ENCODE results near the gene SRP14. TPM values are rescaled to one million over a fixed set of nuclear protein-coding genes. Genes with fewer than 3 reads are reported as not detected.
A peak's percentile ranks its signal among the peaks of the same experiment; 100 is the strongest.

SRP14 gene
- total RNA-seq, 1 experiment from 2014 or later: 232 TPM

DNA sequence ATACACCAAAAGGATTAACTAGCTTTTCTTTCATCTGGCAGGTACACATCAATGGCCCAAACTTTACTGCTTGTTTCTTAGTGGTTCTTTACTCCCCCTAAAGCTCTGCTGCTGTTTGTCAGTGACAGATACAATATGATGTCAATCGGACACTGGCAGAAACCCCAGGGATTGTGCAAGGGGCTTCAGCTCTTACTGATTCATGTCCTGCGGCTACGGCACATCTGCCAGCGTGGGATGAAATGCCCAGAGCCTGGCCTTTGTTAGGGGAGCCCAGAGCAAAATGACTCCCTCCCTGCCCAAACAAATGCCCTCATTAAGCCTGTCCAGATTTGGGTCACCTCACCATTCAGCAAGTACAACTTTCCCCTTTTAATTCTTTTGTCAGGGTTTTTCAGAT lies 28.3 kb downstream of the SRP14 start:
- Histone ChIP-seq H3K4me3 (ENCODE audit: low read length) (no peak overlapping the region), H3K27me3 (ENCODE audit: low read length) (no peaks in the 10 kb centered on the region), H3K4me2 (ENCODE audit: low read depth, low read length, poor library complexity, severe bottlenecking) (no peak overlapping the region), H3K27ac (ENCODE audit: low read length) (no peak overlapping the region), H3K4me1 (ENCODE audit: low read length) (no peaks in the 10 kb centered on the region), H3K36me3 (ENCODE audit: insufficient read depth, low read length) (peaks cover 11% of the 10 kb centered on the region; the same call in 1 of the 2 replicates), H3K9ac (ENCODE audit: low read length) (no peak overlapping the region), H2AFZ (ENCODE audit: low read length) (no peak overlapping the region), H3K9me2 (replicated peaks; ENCODE audit: insufficient read depth, low read length) (no peaks in the 10 kb centered on the region), H3K9me3 (ENCODE audit: low read length) (no peaks in the 10 kb centered on the region; the same call in 1 of the 2 replicates), H4K20me1 (ENCODE audit: insufficient read depth, low read depth, low read length) (no peaks in the 10 kb centered on the region), H3K79me2 (ENCODE audit: low read length) (no peaks in the 10 kb centered on the region)
- DNase-seq: no peak

DNA sequence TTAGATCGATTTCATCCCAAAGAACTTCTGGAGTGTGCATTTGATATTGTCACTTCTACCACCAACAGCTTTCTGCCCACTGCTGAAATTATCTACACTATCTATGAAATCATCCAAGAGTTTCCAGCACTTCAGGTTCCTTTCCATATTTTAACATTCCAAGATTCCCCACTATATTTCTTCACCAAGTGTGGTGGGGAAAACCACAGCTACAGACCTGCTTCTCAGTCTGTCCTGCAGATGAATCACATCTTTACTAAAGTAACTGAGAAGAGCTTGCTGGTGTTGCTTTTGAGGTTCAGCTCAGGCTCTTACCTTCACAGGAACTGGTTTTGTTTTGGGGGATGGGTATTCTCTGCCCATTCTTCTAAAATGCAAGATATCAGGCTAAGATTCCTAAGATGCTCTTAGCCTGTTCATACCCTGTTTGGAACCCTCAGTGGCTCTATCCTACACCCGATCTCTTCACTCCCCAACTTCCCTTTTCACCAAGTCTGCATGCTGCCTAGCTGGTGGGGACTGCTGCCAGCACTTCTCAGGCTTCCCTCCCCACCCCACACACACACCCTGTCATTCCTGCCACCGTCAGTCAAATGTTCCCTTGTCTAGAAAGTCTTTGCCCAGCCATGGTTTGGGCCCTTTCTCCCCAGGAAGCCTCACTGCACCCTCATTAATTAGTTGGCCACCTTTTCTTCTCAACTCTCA lies 30.8 kb downstream of the SRP14 start:
- Histone ChIP-seq H3K27ac (ENCODE audit: low read length) (no peak overlapping the region), H3K9me2 (replicated peaks; ENCODE audit: insufficient read depth, low read length) (no peaks in the 10 kb centered on the region), H2AFZ (ENCODE audit: low read length) (no peak overlapping the region), H4K20me1 (ENCODE audit: insufficient read depth, low read depth, low read length) (no peaks in the 10 kb centered on the region), H3K9me3 (ENCODE audit: low read length) (no peaks in the 10 kb centered on the region), H3K79me2 (ENCODE audit: low read length) (no peaks in the 10 kb centered on the region), H3K4me2 (ENCODE audit: low read depth, low read length, poor library complexity, severe bottlenecking) (no peak overlapping the region), H3K4me3 (ENCODE audit: low read length) (no peak overlapping the region), H3K36me3 (ENCODE audit: insufficient read depth, low read length) (no peaks in the 10 kb centered on the region), H3K4me1 (ENCODE audit: low read length) (no peaks in the 10 kb centered on the region; the same call in 1 of the 2 replicates), H3K9ac (ENCODE audit: low read length) (no peak overlapping the region), H3K27me3 (ENCODE audit: low read length) (no peaks in the 10 kb centered on the region)
- DNase-seq: no peak

DNA sequence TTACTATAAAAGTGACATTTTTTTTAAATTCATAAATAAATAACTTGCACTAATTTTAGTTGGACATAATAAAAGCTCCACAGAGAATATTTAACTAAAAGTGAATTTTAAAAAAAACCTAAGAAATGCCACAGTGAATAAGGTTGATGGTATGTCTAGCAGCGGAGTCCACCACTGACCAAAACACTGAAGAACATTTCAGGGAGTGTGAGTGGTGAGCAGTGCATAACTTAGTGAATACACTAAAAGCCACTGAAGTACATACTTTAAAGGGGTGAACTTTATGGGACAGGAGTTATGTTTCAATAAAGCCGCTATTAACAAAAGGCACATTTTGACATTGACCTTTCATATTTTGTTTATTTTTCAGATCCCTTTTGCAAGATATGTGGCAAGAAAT lies 32.3 kb downstream of the SRP14 start:
- no peaks in the 10 kb centered on the region for H3K79me2 ChIP-seq (ENCODE audit: low read length)
- no peak overlapping the region for H2AFZ ChIP-seq (ENCODE audit: low read length)
- H3K27ac ChIP-seq (ENCODE audit: low read length): no peak overlapping the region
- no peak for DNase-seq
- no peaks in the 10 kb centered on the region for H4K20me1 ChIP-seq (ENCODE audit: insufficient read depth, low read depth, low read length)
- no peak overlapping the region for H3K4me2 ChIP-seq (ENCODE audit: low read depth, low read length, poor library complexity, severe bottlenecking)
- no peaks in the 10 kb centered on the region for H3K9me3 ChIP-seq (ENCODE audit: low read length)
- no peaks in the 10 kb centered on the region for H3K9me2 ChIP-seq (replicated peaks; ENCODE audit: insufficient read depth, low read length)
- H3K36me3 ChIP-seq (ENCODE audit: insufficient read depth, low read length): no peaks in the 10 kb centered on the region
- H3K4me3 ChIP-seq (ENCODE audit: low read length): no peak overlapping the region
- peaks cover 11% of the 10 kb centered on the region for H3K4me1 ChIP-seq (ENCODE audit: low read length)
- no peaks in the 10 kb centered on the region for H3K27me3 ChIP-seq (ENCODE audit: low read length)
- no peak overlapping the region for H3K9ac ChIP-seq (ENCODE audit: low read length)

DNA sequence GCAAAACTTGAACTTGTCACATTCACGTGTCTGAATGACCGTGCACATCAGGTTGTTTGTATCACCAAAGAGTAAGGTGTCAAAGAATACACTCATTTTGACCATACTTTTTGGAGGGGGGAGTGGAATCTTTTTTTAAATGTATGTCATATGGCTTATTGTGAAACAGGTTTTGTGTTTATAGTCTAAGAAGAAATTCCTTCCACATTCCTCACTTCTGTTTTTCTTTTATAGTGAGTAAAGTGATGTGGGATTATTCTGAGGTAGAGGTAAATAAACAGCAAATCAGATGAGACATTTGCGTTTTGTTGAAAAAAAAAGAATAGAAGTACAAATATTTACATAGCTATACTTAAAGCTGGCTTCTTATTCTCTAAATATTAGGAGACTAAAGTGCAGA lies 33.0 kb downstream of the SRP14 start:
- H3K36me3 ChIP-seq (ENCODE audit: insufficient read depth, low read length): no peaks in the 10 kb centered on the region
- no peaks in the 10 kb centered on the region for H4K20me1 ChIP-seq (ENCODE audit: insufficient read depth, low read depth, low read length)
- no peak overlapping the region for H3K4me3 ChIP-seq (ENCODE audit: low read length)
- peaks cover 11% of the 10 kb centered on the region for H3K4me1 ChIP-seq (ENCODE audit: low read length)
- DNase-seq: no peak
- no peaks in the 10 kb centered on the region for H3K27me3 ChIP-seq (ENCODE audit: low read length)
- H3K9ac ChIP-seq (ENCODE audit: low read length): no peak overlapping the region
- no peaks in the 10 kb centered on the region for H3K9me3 ChIP-seq (ENCODE audit: low read length)
- no peak overlapping the region for H3K27ac ChIP-seq (ENCODE audit: low read length)
- H3K9me2 ChIP-seq (replicated peaks; ENCODE audit: insufficient read depth, low read length): no peaks in the 10 kb centered on the region
- H3K4me2 ChIP-seq (ENCODE audit: low read depth, low read length, poor library complexity, severe bottlenecking): no peak overlapping the region
- no peak overlapping the region for H2AFZ ChIP-seq (ENCODE audit: low read length)
- H3K79me2 ChIP-seq (ENCODE audit: low read length): no peaks in the 10 kb centered on the region

DNA sequence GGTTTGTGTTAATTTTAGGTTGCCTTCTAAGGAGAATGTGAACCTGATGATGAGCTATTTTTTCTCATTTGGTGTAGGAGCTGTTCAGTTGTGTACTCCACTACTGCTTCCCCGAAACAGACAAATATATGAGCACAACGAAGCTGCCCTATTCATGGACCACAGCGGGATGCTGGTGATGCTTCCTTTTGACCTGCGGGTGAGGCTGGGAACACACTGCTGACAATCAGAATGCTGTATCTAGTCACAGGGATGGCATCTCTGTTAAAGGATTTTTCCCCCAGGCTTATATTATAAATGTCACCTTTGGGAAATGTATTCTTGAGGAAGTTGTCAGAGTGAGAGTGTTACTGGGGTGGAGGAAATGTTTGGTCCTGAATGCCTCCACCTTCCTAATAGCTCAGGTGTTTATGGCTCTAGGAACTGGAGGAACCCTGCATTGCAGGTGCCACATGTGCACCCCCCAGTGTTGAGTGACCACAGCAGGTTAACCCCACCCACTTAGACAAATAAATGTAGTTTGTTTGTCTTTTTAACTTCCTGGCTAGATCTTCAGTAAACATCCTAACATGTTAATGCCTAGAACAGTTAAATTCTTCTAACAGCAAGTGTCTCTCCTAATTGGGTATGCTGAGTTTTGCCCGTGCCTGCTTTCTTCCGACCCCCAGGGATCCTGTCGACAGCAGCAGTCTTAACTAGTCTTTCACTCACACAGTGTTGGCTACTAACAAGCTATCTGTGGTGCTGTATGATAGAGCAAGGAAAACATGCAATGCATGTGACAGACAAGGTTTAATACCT lies 35.7 kb downstream of the SRP14 start:
- H3K9ac ChIP-seq (ENCODE audit: low read length): no peak overlapping the region
- H3K27me3 ChIP-seq (ENCODE audit: low read length): no peaks in the 10 kb centered on the region
- H4K20me1 ChIP-seq (ENCODE audit: insufficient read depth, low read depth, low read length): no peaks in the 10 kb centered on the region
- H3K4me1 ChIP-seq (ENCODE audit: low read length): peaks cover 33% of the 10 kb centered on the region
- no peaks in the 10 kb centered on the region for H3K79me2 ChIP-seq (ENCODE audit: low read length)
- no peak overlapping the region for H2AFZ ChIP-seq (ENCODE audit: low read length)
- no peak overlapping the region for H3K27ac ChIP-seq (ENCODE audit: low read length)
- H3K9me3 ChIP-seq (ENCODE audit: low read length): no peaks in the 10 kb centered on the region
- no peaks in the 10 kb centered on the region for H3K9me2 ChIP-seq (replicated peaks; ENCODE audit: insufficient read depth, low read length)
- H3K4me2 ChIP-seq (ENCODE audit: low read depth, low read length, poor library complexity, severe bottlenecking): no peak overlapping the region
- no peak for DNase-seq
- no peak overlapping the region for H3K4me3 ChIP-seq (ENCODE audit: low read length)
- H3K36me3 ChIP-seq (ENCODE audit: insufficient read depth, low read length): no peaks in the 10 kb centered on the region

DNA sequence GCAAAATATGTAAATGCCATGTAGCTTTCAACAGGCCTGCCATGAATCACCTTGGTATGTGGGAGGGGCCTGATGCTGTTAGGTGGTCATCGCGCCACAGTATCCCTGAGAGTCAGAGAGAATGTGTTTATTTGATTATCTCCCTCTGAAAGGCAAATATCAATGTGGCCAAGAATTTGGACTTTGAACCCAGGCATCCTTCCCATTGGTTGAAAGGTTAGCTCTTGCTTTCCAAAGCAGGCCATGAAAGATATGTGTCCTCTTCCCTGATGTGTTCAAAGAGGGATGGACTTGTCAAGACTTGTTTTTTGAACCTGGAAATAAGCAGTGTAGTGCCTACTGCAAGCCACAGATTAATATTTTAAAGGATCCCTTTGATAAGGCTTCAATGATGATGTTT lies 36.7 kb downstream of the SRP14 start:
- Histone ChIP-seq H4K20me1 (ENCODE audit: insufficient read depth, low read depth, low read length) (no peaks in the 10 kb centered on the region), H3K79me2 (ENCODE audit: low read length) (no peaks in the 10 kb centered on the region), H3K27me3 (ENCODE audit: low read length) (no peaks in the 10 kb centered on the region), H3K9me3 (ENCODE audit: low read length) (no peaks in the 10 kb centered on the region), H3K9ac (ENCODE audit: low read length) (no peak overlapping the region), H3K9me2 (replicated peaks; ENCODE audit: insufficient read depth, low read length) (no peaks in the 10 kb centered on the region), H3K4me2 (ENCODE audit: low read depth, low read length, poor library complexity, severe bottlenecking) (no peak overlapping the region), H3K36me3 (ENCODE audit: insufficient read depth, low read length) (no peaks in the 10 kb centered on the region), H3K27ac (ENCODE audit: low read length) (no peak overlapping the region), H3K4me1 (ENCODE audit: low read length) (peaks cover 43% of the 10 kb centered on the region), H2AFZ (ENCODE audit: low read length) (no peak overlapping the region), H3K4me3 (ENCODE audit: low read length) (no peak overlapping the region)
- no peak for DNase-seq

DNA sequence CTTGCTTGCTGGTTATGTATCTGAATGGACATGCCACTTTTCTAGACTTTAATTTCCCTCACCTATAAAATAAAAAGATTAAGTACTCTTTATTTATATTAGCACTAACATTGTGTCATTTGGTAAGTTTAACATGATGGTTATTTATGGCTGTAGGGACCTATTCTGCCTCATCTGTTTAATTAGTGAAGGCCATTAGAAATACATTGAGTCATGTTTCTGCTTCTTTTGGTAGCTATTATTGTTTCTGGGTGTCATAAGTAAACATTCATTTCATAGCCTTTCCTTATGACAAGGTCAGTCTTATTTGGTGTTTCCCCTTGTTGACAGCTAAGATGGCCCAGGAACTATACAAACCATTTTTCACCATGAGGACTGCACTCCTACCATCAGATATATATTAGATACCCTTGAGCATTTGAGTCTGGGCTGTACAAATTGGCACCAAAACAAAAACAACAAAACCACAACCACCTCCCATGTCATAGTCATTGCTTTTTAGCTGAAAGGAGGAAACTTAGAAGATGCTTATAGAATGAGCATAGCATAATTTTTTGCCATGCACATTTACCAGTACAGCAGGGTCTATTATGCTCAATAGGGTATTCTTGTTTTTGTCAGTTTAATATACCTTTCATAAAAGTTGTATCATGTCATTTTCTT lies 39.3 kb downstream of the SRP14 start:
- H3K36me3 ChIP-seq (ENCODE audit: insufficient read depth, low read length): no peaks in the 10 kb centered on the region
- no peaks in the 10 kb centered on the region for H3K9me3 ChIP-seq (ENCODE audit: low read length)
- peaks cover 46% of the 10 kb centered on the region for H3K4me1 ChIP-seq (ENCODE audit: low read length)
- H3K9me2 ChIP-seq (replicated peaks; ENCODE audit: insufficient read depth, low read length): no peaks in the 10 kb centered on the region
- no peak overlapping the region for H2AFZ ChIP-seq (ENCODE audit: low read length)
- H3K9ac ChIP-seq (ENCODE audit: low read length): no peak overlapping the region
- H3K4me3 ChIP-seq (ENCODE audit: low read length): no peak overlapping the region
- no peaks in the 10 kb centered on the region for H4K20me1 ChIP-seq (ENCODE audit: insufficient read depth, low read depth, low read length)
- no peak for DNase-seq
- H3K4me2 ChIP-seq (ENCODE audit: low read depth, low read length, poor library complexity, severe bottlenecking): no peak overlapping the region
- H3K27ac ChIP-seq (ENCODE audit: low read length): peak overlapping the region; percentile 73
- H3K27me3 ChIP-seq (ENCODE audit: low read length): no peaks in the 10 kb centered on the region
- H3K79me2 ChIP-seq (ENCODE audit: low read length): no peaks in the 10 kb centered on the region

DNA sequence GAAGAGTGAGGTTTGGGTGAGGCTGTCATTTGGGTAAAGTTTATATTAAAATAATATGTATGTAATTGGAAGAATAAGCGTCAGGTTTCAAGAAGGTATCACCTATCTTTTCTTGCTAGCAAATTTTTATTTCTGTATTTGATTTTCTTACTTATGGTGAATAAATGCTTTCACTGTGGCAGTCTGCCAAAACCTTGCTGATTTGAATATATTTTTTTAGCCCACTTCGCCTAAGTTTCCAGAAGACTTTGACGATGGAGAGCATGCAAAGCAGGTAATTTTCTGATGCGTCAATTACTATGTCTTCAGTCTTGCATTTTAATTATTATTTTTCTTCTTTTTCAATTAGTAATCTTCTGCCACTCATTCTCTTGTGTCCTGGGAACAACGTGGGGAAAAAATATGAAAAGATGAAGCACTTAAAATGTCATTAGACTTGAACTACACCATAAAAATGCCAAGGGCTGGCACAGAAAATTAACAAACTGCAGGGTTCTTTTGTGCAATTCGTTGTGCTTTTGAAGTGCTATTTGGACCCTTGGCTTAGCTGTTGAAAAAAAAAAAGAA lies 40.4 kb downstream of the SRP14 start:
- peaks cover 46% of the 10 kb centered on the region for H3K4me1 ChIP-seq (ENCODE audit: low read length)
- H3K27ac ChIP-seq (ENCODE audit: low read length): peak overlapping the region; percentile 73
- no peak overlapping the region; the same call in 1 of the 2 replicates for H2AFZ ChIP-seq (ENCODE audit: low read length)
- no peaks in the 10 kb centered on the region for H3K36me3 ChIP-seq (ENCODE audit: insufficient read depth, low read length)
- no peaks in the 10 kb centered on the region for H4K20me1 ChIP-seq (ENCODE audit: insufficient read depth, low read depth, low read length)
- H3K9me3 ChIP-seq (ENCODE audit: low read length): no peaks in the 10 kb centered on the region
- peak; percentile 84 for DNase-seq
- H3K27me3 ChIP-seq (ENCODE audit: low read length): no peaks in the 10 kb centered on the region
- no peaks in the 10 kb centered on the region for H3K9me2 ChIP-seq (replicated peaks; ENCODE audit: insufficient read depth, low read length)
- H3K79me2 ChIP-seq (ENCODE audit: low read length): no peaks in the 10 kb centered on the region
- H3K9ac ChIP-seq (ENCODE audit: low read length): no peak overlapping the region
- H3K4me3 ChIP-seq (ENCODE audit: low read length): peak overlapping the region; percentile 21; the same call in 1 of the 2 replicates
- peak overlapping the region; percentile 60 for H3K4me2 ChIP-seq (ENCODE audit: low read depth, low read length, poor library complexity, severe bottlenecking)

Measured in Karpas-422 (cell line).